Fibroblast of lung (primary cell): ENCODE measurements around the gene UBR3. TPM values are rescaled to one million over a fixed set of nuclear protein-coding genes. Genes with fewer than 3 reads are reported as not detected.

Experiments used
- DNase-seq, 2 donors: peaks; one replicate each; pipeline versions ENCODE4 v3.0.0 to v3.0.0-alpha.2; 2010; ENCODE audit warnings: low read depth in 2 of 2
- H2AFZ ChIP-seq: 2 replicates; pipeline ENCODE4 v1.5.1; 2012; ENCODE audit warnings: low read length, control low read depth, inconsistent platforms
- H3K27ac ChIP-seq: 2 replicates; pipeline ENCODE4 v1.5.1; 2011; ENCODE audit warnings: low read length, control low read depth; ENCODE audit not compliant: insufficient read depth
- H3K27me3 ChIP-seq: 2 replicates; pipeline ENCODE4 v1.5.1; 2011; ENCODE audit warnings: mild to moderate bottlenecking, low read length; ENCODE audit not compliant: control insufficient read depth, insufficient read depth
- H3K36me3 ChIP-seq: 2 replicates; pipeline ENCODE4 v1.5.1; 2011; ENCODE audit warnings: low read length; ENCODE audit not compliant: control insufficient read depth, insufficient read depth
- H3K4me1 ChIP-seq: 2 replicates; pipeline ENCODE4 v1.5.1; 2011; ENCODE audit warnings: low read length; ENCODE audit not compliant: control insufficient read depth, insufficient read depth; ENCODE audit errors: extremely low read depth
- H3K4me2 ChIP-seq: 2 replicates; pipeline ENCODE4 v1.5.1; 2011; ENCODE audit warnings: low read length, control low read depth; ENCODE audit not compliant: insufficient read depth; ENCODE audit errors: extremely low read depth
- H3K4me3 ChIP-seq, 4 experiments: fragments of 200-600 bp in 1 of 4; sonication (generic) in 1 of 4; replicated peaks in 1 of 4; 2 replicates each; pipeline ENCODE4 v1.5.1; 2011 to 2016; ENCODE audit warnings: low read length in 4 of 4, low read depth in 3 of 4, mild to moderate bottlenecking in 3 of 4, control low read depth in 2 of 4, inconsistent platforms in 1 of 4, mixed read lengths in 1 of 4; ENCODE audit not compliant: insufficient read depth in 1 of 4; ENCODE audit errors: control extremely low read depth in 1 of 4
- H3K79me2 ChIP-seq: 2 replicates; pipeline ENCODE4 v1.5.1; 2012; ENCODE audit warnings: mild to moderate bottlenecking, low read length, inconsistent platforms; ENCODE audit not compliant: control insufficient read depth, insufficient read depth
- H3K9ac ChIP-seq: 2 replicates; pipeline ENCODE4 v1.5.1; 2011; ENCODE audit warnings: mild to moderate bottlenecking, low read length, control low read depth; ENCODE audit not compliant: insufficient read depth
- H3K9me3 ChIP-seq: 2 replicates; pipeline ENCODE4 v1.5.1; 2012; ENCODE audit warnings: low read depth, low read length; ENCODE audit not compliant: control insufficient read depth, insufficient read depth
- H4K20me1 ChIP-seq: 2 replicates; pipeline ENCODE4 v1.5.1; 2011; ENCODE audit warnings: low read length; ENCODE audit not compliant: control insufficient read depth, insufficient read depth; ENCODE audit errors: extremely low read depth
- CTCF ChIP-seq, 2 donors: IDR thresholded peaks in 1 of 2; conservative IDR thresholded peaks in 1 of 2; 1 replicate in 1 of 2; 2 replicates in 1 of 2; pipeline ENCODE4 v1.5.1; 2011 to 2012; ENCODE audit warnings: low read length in 2 of 2, control low read depth in 1 of 2, inconsistent platforms in 1 of 2, low read depth in 1 of 2, mild to moderate bottlenecking in 1 of 2
- EZH2 ChIP-seq: IDR thresholded peaks from 2 replicates; pipeline ENCODE4 v1.5.1; 2012; ENCODE audit warnings: low read length, control low read depth, mild to moderate bottlenecking; ENCODE audit errors: missing control alignments
- polyA plus RNA-seq, 2 donors: library from polyadenylated mRNA; depleted of rRNA in 1 of 2; stranded (reverse) in 1 of 2; unstranded in 1 of 2; fragments of >200 nt; gene quantifications; 2 replicates each; pipeline ENCODE4 v1.2.1, GENCODE V29; 2011 to 2012; ENCODE audit warnings: missing spikeins in 1 of 2
- total RNA-seq: library from RNA; depleted of rRNA; stranded (reverse); fragments of >200 nt; gene quantifications from 2 replicates; pipeline ENCODE4 v1.2.1, GENCODE V29; 2014

UBR3 gene
- total and polyA plus RNA-seq, 2 donors (not counting 1 experiment from before 2014, with no cell fraction given), result 21.7 to 39.5 TPM

- H3K9ac ChIP-seq, result peak within 1 kb of the TSS; percentile 77
- no peaks in the 10 kb centered on the region for H3K9me3 ChIP-seq
- H3K79me2 ChIP-seq, result peaks cover 42% of the 10 kb centered on the region
- DNase-seq, result peak; percentile 93 to 94
- peak within 1 kb of the TSS; percentile 82 to 99 (median 84) for H3K4me3 ChIP-seq
- H3K36me3 ChIP-seq, result peaks cover 5% of the 10 kb centered on the region
- H3K4me1 ChIP-seq, result no peaks in the 10 kb centered on the region
- no peaks in the 10 kb centered on the region for H4K20me1 ChIP-seq
- H3K27me3 ChIP-seq, result no peaks in the 10 kb centered on the region
- no peak for TF ChIP-seq EZH2
- no peak for TF ChIP-seq CTCF (conservative IDR thresholded peaks at IDR 0.05 in 1 of 2, IDR thresholded peaks at IDR 0.05 in 1 of 2; ENCODE audit: low read depth in 1 of 2, low read length in 2 of 2)
- peak within 1 kb of the TSS; percentile 90 for H2AFZ ChIP-seq
- H3K27ac ChIP-seq, result peak within 1 kb of the TSS; percentile 79
- H3K4me2 ChIP-seq, result peak within 1 kb of the TSS; percentile 94
Measured at GRCh38 chr2:169798718-169799592, 28.3 kb upstream of the UBR3 start, which contains the start of gene SSB. Gene SSB (plus strand): TSS chr2:169798871. CDS start chr2:169800961, 2,090 bp downstream.

GRCh38 chr2:169803480-169803879 is 23.8 kb upstream of the UBR3 start:
- H2AFZ ChIP-seq, result no peak overlapping the region
- no peak overlapping the region for H3K27ac ChIP-seq
- no peak overlapping the region for H3K9ac ChIP-seq
- peaks cover 46% of the 10 kb centered on the region for H3K79me2 ChIP-seq
- peaks cover 3% of the 10 kb centered on the region for H3K4me1 ChIP-seq
- no peaks in the 10 kb centered on the region for H3K27me3 ChIP-seq
- no peak overlapping the region for H3K4me2 ChIP-seq
- TF ChIP-seq EZH2 (no peak), CTCF (conservative IDR thresholded peaks at IDR 0.05 in 1 of 2, IDR thresholded peaks at IDR 0.05 in 1 of 2; ENCODE audit: low read depth in 1 of 2, low read length in 2 of 2) (no peak)
- DNase-seq, result peak in 1 of 2 donors; percentile 13
- no peak overlapping the region for H3K4me3 ChIP-seq
- H3K36me3 ChIP-seq, result peaks cover 6% of the 10 kb centered on the region
- H4K20me1 ChIP-seq, result no peaks in the 10 kb centered on the region
- no peaks in the 10 kb centered on the region for H3K9me3 ChIP-seq

- Histone ChIP-seq H3K27ac (no peak overlapping the region), H4K20me1 (no peaks in the 10 kb centered on the region), H3K79me2 (peaks cover 20% of the 10 kb centered on the region), H2AFZ (no peak overlapping the region), H3K27me3 (no peaks in the 10 kb centered on the region), H3K4me3 (no peak overlapping the region), H3K9ac (no peak overlapping the region), H3K4me1 (peaks cover 3% of the 10 kb centered on the region), H3K36me3 (peaks cover 6% of the 10 kb centered on the region), H3K9me3 (no peaks in the 10 kb centered on the region), H3K4me2 (no peak overlapping the region)
- no peak for TF ChIP-seq EZH2
- TF ChIP-seq CTCF (conservative IDR thresholded peaks at IDR 0.05 in 1 of 2, IDR thresholded peaks at IDR 0.05 in 1 of 2; ENCODE audit: low read depth in 1 of 2, low read length in 2 of 2), result no peak
- DNase-seq, result no peak
Measured at GRCh38 chr2:169806586-169806985, 20.7 kb upstream of the UBR3 start.
